HG02588 (cell line): ENCODE results near the gene SHANK1.

Experiments
- ATAC-seq: cut with Tn5 transposase; IDR thresholded peaks from one replicate; pipeline ENCODE4 v1.9.1; 2021; ENCODE audit warnings: mild to moderate bottlenecking, moderate library complexity; ENCODE audit not compliant: unreplicated experiment

Gene SHANK1

DNA sequence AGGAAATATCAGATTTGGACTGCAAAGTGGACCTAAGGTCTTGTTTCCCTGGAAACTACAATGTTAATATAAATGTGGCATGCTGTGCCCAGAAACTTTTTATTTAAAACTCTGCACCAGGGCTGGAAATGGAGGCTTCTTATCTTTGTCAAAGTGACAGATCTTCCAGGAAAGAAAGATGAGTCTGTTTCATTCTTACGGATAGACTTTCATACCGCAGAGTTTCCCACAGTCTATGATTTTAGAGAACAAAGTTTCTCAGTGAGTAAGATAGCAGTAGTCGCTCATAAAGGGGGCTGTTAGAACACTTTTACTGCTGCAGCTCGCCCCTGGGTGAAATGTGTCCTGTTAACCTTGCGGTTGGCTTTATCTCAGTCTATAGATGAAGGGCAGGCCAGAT is 10.3 kb upstream of the SHANK1 start:
- no peak for ATAC-seq

DNA sequence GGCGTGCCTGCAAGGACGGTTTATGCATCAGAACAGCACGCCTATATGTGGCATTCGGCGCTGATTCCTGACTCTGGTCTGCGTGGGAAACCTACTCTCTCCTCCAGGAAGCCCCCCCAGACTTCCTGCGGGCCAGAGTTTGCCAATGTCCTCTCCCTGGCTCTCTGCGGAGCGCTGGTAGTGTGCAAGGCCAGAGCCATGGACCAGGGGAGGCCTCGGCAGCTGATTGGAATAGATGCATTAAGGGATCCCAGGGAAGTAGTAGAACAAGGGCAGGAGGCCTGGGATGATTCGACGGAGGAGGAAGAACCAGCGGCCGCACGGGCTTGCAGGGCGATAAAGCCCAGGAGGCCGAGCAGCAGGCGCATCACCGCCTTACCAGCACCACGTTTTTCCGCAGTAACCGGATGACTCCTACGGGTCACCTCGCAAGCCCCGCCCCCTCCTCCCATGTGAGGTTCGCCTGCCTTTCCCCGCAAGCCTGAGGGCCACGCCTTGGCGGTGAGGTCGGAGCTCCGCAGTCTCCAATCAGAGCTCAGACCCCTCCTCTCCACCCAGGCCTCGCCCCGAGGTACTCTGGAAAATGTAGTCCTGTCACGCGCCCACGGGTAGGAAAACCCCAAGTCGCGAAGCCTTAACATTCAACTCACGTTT is 8.6 kb upstream of the SHANK1 start:
- no peak for ATAC-seq

DNA sequence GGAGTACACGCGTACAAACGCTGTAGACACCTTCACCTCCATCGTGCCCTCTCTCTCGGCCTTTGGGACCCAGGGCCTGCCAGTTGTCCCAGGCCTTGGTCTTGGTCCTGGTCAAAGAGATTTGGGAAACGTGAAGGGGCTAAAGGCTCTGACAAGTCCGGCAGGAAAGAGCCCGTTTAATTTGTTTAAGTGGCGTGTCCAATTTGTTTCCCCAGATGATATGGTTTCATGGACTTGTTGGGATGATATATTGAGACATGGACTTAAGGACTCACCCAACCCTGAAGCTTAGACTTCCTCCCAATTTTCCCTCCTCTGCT is 6.3 kb upstream of the SHANK1 start:
- ATAC-seq, result no peak

DNA sequence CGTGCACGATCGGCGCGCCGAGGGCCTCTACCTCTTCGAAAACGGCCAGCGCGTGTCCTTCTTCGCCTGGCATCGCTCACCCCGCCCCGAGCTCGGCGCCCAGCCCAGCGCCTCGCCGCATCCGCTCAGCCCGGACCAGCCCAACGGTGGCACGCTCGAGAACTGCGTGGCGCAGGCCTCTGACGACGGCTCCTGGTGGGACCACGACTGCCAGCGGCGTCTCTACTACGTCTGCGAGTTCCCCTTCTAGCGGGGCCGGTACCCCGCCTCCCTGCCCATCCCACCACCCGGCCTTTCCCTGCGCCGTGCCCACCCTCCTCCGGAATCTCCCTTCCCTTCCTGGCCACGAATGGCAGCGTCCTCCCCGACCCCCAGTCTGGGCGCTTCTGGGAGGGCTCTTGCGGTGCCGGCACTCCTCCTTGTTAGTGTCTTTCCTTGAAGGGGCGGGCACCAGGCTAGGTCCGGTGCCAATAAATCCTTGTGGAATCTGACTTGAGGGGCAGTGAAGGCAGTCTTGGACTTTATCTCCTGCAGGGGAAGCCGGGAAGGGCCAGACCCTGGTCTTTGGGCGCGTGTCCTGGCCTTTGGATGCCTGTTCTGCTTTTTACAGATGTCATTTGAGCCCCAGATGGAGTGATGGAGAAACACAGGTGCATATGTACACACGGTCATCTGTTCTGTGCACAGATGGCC is 5.8 kb upstream of the SHANK1 start:
- no peak for ATAC-seq

DNA sequence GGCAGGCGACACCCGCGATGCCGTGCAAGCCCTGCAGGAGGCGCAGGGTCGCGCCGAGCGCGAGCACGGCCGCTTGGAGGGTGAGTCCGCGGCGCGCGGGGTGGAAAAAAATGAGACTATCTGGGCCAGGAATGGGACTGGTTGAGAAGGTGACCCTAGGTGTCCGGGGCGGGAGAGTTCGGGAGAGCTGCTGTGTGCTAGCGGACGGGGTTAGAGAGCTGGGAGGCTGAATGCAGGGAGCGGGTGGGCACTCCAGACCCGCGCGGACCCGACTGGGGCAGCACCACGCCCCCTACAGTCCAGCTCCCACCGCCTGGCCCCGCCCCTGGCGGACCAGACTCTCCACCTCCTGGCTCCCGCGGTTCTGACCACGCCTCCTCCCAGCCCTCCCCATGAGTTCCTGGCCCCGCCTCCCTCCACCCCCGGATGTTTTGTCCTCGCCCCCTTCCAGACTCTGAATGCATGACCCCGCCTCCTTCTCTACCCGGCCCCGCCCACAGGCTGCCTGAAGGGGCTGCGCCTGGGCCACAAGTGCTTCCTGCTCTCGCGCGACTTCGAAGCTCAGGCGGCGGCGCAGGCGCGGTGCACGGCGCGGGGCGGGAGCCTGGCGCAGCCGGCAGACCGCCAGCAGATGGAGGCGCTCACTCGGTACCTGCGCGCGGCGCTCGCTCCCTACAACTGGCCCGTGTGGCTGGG is 5.1 kb upstream of the SHANK1 start:
- peak; percentile 69 for ATAC-seq

DNA sequence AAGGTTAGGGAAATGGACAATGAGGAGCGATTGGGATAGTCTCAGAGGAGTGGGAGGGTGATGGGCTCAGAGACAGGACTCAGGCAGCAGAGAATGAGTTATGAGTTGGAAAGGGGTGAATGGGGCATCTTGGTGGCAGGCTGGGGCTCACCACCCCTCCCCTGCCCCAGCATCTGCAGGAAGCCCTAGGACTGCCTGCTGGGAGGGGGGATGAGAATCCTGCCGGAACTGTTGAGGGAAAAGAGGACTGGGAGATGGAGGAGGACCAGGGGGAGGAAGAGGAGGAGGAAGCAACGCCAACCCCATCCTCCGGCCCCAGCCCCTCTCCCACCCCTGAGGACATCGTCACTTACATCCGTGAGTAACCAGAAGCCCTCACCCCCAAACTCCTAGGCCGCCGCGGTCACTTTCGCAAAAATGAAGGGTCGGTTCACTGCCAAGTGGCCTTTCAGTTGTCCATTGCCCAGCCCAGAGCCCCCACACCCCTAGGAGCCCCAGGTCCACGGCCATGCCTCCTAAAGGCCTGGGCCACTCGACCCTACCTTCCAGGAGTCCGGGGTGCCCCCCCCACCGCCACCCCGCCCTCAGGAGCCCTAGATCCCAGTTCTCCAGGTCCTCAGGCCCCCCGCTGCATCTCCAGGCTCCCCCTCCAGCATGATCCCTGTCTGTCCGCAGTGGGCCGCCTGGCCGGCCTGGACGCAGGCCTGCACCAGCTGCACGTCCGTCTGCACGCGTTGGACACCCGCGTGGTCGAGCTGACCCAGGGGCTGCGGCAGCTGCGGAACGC is 4.3 kb upstream of the SHANK1 start:
- ATAC-seq, result no peak

DNA sequence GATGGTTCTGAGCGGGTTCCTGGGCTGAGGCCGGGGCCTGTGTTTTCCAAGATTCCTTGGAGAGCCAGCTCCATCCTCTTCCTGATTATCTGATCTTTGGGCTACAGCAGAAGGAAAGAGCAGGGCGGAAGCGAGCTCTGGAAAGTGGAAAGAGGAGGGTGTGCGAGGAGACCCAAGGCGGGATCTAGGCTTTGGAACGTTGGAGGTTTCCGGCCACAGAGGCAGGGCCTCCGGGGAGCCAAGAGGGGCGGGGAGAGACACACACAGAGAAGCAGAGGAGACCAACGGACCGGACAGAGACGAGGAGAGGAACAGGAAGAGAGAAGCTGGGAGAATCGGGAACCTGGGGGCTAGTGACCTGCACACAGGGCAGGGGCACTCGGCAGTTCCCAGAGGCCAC is 3.5 kb upstream of the SHANK1 start, which contains the start of gene CLEC11A:
Gene CLEC11A (plus strand): TSS at position 296 of the 400 bp plus-strand sequence. CDS start 162 bp downstream, outside the sequence.
- no peak for ATAC-seq

DNA sequence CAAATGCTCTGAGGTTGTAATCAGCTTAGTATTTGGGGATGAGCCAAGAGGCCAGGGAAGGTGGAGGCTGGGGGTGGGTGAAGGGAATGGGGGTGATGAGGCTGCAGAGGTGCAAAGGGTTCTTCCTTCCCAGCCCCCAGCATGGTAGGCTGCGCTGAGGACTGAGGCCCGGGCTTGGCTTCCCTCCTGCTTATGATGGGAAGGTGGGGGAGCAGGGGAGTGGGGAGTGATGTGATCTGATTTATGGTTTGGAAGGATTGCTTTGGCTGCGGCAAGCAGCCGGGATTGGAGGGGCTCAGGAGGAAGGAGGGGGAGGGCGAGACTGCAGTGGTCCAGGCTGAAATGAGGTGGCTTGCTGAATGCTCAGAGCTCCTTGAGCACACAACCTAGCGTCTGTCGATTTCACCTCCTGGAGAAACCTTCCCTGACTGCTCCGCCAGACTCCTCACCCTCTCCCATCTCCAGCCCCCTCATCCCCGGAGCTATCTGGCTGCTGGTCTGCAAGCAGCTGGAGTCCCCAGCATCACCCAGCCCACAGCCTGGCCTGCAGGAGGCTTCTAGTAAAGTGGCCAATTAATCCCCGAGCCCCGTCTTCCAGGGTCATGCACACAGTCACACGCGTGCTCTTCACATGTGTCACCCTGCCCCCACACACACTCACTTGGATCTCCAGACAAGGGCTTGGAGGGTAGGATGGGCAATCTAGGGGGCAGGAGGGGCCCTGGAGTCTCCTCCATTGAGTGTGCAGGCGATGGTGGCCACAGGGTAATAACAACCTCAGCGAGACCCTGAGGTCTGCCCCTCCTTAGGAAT is 2.8 kb upstream of the SHANK1 start:
- ATAC-seq, result no peak

DNA sequence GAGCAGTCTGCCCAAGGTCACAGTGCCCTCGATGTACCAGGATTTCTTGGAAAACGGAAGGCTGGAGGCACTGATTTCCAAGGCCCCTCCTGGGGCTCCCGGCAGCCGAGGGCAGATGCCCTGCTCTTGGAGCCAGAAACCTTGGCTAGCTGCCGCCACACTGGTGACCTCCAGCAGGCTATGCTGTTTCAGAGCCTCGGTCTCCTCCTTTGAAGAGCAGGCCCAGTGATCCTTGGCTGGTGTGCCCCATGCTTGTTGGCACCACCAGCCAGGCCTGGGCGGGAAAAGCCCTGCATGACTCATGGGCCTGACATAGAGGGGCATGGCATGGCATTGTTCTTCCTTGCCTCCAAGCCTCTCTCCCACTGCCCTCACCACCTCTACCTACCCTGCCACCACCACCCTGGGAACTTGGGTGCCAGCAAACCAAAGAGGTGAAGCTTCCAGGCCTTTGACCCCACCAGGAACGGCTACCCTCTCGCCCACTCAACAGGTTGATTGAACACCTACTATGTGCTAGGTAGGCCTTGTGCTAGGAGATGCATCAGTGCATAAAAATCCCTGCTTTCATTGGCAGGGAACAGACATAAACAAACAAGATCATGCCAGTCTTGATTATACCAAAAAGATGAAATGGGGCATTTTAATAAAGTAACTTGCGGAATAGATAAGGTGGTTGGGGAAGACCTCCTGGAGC is 2.0 kb upstream of the SHANK1 start:
- no peak for ATAC-seq

DNA sequence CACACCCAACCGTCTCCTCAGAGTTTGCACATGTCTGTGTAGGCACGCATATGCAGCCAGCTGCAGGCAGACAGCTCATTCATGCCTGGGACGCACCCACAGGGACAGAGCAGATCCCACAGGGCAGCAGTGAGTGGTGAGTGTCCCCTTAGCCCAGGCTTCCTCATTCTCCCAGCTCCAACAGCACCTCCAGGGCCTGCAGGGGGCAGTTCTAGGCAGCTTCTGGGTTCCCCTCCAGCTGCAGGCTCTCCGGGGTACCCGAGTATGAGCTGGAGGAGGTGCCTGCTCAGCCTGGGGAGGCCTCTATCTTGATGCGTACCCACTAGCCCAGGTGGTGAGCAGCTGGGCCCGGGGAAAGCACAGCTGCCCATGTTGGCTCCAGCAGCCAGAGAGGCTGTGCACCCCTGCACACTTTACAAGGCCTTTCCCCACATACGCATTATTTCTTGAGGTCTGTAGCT is 1.3 kb upstream of the SHANK1 start:
- ATAC-seq, result no peak

DNA sequence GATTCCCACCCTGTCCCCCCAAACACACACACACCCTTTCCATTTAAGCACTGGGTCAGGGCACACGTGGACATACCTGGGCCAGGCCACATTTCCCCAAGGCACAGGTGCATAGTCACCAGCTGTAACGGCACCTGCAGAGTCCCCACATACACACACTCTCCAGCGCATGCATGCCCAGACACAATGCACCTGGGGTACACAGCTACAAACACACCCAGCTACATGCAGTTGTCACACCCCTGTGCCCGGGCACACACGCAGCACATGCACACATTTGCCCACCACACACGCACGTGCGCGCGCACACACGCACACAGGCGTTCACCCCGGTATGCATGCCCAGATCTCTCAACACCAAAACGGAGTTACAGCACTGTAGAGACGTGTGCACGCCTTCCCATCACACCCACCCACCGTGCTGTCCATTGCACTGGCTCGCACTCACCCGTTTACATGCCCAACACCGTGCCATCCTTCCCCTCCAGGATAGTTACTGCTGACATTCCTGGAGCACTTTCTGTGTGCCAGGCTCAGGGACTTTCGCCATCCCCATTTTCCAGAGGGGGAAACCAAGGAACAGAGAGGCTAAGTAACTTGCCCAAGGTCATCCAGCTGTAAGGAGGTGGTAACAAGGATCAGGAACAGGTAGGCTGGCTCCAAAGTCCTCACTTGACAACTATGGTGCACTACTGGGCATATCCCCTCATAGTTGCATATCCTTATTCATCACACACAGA is 749 bp upstream of the SHANK1 start:
- no peak for ATAC-seq

DNA sequence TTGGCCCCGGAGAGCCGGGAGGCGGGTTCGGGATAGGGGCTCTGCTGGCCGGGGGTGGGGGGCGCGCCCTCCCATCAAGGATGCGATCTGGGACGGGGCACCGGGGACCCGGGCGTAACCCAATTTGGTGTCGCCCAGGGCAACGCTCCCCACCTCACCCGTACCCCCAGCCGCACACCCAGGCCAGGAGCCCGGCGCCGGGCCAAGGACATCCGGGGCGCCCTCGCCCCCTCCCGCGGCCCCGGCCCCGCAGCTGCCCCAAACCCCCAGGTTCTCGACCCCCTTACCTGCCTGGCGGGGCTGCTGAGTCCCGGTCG is 525 bp downstream of the SHANK1 start:
- no peak for ATAC-seq

DNA sequence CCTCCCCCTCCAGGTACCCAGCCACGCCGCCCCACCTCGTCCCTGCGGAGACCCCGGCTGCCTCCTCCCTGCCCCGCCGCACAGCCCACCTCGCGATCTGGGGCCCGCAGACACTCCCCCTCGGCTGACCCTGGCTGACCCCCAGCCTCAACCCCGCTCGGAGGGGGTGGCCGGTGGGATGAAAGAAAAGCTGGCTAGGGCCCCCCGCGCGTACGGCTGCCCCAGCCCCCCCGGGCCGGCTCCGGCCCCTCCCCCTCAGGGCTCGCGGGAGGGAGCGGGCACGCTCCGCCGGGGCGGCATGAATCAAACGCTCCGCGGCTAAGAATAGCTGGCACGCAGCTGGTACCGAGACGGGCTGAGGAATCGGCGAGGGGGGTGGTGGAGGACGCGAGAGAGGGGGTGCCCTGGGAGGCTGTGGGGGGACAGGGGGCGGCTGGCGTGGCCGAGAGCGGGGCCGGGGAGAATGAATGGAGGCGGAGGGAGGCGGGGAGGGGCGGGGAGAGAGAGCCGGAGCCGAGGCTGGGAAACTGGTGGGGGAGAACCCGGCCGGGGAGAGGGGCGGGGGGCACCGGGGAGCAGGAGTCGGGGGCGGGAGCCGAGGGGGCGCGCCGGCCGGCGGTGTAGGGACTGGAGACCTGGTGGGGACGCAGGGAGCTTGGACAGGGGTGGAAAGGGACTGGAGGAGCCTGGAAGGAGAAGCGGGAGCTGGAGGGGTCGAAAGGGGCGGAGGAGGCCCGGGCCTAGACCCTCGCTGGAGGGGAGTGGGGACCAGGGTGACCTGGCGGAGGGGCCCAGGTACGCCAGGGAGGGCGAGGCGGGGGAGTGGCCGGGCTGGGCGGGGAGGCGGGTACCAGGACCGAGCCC is 1.1 kb downstream of the SHANK1 start:
- no peak for ATAC-seq

DNA sequence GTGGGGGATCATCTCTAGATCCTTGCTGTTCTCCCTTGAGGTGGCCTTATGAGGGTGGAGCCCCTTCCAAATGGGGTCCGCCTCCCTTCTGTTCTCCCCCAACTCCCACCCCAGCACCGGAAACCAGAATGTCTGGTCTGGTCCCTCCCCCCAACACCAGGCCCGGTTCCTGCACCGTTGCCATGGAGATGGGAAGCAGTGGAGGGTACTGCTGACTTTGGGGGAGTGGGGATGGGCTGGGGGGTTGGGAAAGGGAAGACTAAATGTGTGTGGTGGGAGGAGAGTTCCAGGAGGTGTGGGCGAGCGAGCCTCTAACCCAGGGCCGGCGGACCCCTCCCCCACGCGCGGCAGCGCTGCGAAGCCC is 1.7 kb downstream of the SHANK1 start:
- ATAC-seq, result no peak

DNA sequence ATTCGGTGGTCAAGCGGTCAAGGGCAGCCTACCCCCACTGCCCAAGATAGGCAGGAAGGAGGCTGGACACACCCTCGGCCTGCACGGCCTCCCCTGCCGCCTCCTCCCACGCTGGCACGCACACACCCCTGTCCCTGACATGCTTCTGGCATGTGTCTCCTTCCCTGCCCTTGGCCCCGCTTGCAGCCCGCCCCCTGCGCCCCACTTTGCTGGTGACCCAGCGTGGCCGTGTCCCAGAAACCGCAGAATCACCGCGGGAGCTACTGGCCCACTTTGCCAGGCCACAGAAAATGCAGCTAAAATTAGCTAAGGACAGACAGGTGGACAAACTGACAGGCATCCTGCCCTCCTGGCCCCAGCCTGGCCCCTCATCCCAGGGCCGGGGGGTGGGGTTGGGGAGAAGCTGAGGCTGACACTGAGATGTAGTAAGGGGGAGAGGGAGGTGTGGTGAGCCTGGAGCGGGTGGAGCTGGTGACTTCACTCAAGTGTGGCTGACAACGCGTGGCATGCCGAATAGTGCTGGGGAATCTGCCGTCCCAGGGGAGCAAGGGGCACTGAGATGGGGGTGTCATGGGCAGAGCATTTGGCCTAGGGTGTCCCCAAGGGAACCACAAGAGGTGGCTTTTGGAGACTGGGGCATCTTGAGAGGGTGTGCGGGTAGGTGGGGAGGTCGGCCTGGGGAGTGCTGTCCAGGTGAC is 2.4 kb downstream of the SHANK1 start:
- ATAC-seq, result no peak

DNA sequence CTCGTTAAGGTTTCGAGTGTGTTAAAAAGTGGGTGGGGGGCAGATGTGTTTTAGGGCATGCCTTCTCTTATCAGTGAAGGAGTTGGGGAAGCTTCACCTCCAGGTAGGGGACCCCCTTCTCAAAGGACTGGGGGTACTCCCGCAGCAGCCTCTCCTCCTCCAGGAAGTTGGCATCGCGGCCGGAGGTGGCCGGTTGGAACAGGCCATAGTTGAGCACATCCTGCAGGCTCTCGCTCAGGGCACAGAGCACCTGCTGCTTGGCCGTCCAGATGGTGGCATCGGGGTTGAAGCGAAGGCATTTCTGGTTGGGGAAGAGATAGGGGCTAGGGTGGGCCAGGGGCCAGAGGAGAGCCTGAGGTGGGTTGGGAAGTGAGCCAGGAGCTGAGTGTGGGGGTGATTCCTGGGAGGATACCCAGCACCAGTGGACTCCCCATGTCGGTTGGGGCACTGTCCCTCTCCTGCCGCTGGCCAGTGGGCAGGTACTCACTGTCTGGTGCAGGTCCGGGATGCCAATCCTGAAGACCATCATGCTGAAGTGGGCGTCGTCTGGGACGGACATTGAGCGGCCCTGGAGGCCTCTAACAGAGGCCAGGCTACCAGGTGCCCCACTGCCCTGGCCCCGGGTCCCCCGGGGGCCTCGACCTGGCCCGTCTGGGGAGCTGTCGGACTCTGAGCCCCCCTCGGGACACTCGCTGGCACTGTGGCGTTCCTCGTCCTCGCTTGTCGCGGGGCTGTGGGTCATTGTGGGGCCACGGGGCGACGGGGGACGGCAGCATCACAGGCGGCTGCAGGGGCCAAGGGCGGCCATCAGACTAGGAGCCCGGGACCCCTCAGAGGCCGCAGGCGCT is 3.2 kb downstream of the SHANK1 start:
- ATAC-seq, result no peak
